H1 (cell line): Measurements from ENCODE around the gene SCN10A. TPM values are rescaled to one million over a fixed set of nuclear protein-coding genes. Genes with fewer than 3 reads are reported as not detected.

ENCODE experiments used
- CTCF ChIA-PET: fragments of 300-600 bp; sonication (Branson Sonifier 250); formaldehyde crosslinking; loops from one replicate; lab custom pipeline; 2021; ENCODE audit not compliant: partially characterized antibody; lab: Charles Lee
- POLR2A ChIA-PET: fragments of 300-600 bp; sonication (Branson Sonifier 250); formaldehyde crosslinking; loops from one replicate; lab custom pipeline; 2021; ENCODE audit warnings: inconsistent platforms; ENCODE audit not compliant: partially characterized antibody; lab: Charles Lee
- DNase-seq, 2 experiments: peaks; one replicate each; pipeline versions ENCODE4 v3.0.0 to v3.0.0-alpha.2; 2010 to 2022; ENCODE audit warnings: low spot score in 2 of 2, low read depth in 1 of 2, mixed read lengths in 1 of 2
- FAIRE-seq: peaks from 2 replicates; lab custom pipeline; 2011; peaks lifted over from hg19 to GRCh38; lab: Jason Lieb, UNC
- H2AFZ ChIP-seq: 2 replicates; pipeline ENCODE4 v1.8.1; 2012; ENCODE audit warnings: low read length, inconsistent platforms
- H2AK5ac ChIP-seq: 2 replicates; pipeline ENCODE4 v1.6.1; 2013; ENCODE audit warnings: low read depth, low read length
- H2BK120ac ChIP-seq: replicated peaks from 2 replicates; pipeline ENCODE3; 2013; ENCODE audit warnings: low read depth, low read length, inconsistent platforms
- H2BK12ac ChIP-seq: 2 replicates; pipeline ENCODE4 v1.6.1; 2013; ENCODE audit warnings: low read depth, low read length
- H2BK15ac ChIP-seq: 2 replicates; pipeline ENCODE4 v1.6.1; 2013; ENCODE audit warnings: low read length
- H2BK20ac ChIP-seq: 2 replicates; pipeline ENCODE4 v1.6.1; 2013; ENCODE audit warnings: low read length
- H2BK5ac ChIP-seq: 2 replicates; pipeline ENCODE4 v1.6.1; 2013; ENCODE audit warnings: low read depth, low read length
- H3K14ac ChIP-seq: 2 replicates; pipeline ENCODE4 v1.6.1; 2013; ENCODE audit warnings: inconsistent platforms; ENCODE audit not compliant: insufficient read length
- H3K18ac ChIP-seq: 2 replicates; pipeline ENCODE4 v1.6.1; 2013; ENCODE audit warnings: low read length; ENCODE audit errors: extremely low read depth
- H3K23ac ChIP-seq: 2 replicates; pipeline ENCODE4 v1.6.1; 2013; ENCODE audit warnings: inconsistent platforms; ENCODE audit not compliant: insufficient read length
- H3K23me2 ChIP-seq: 2 replicates; pipeline ENCODE4 v1.6.1; 2013; ENCODE audit warnings: low read depth, low read length
- H3K27ac ChIP-seq: 2 replicates; pipeline ENCODE4 v1.6.1; 2011; ENCODE audit warnings: low read depth, low read length, inconsistent platforms
- H3K27me3 ChIP-seq, 4 experiments: replicated peaks in 1 of 4; 1 replicate in 1 of 4; 2 replicates in 3 of 4; pipeline versions ENCODE4 v1.6.1 to v1.8.1; 2011 to 2013; ENCODE audit warnings: low read length in 3 of 4, mild to moderate bottlenecking in 3 of 4, inconsistent platforms in 2 of 4, mixed read lengths in 2 of 4, moderate library complexity in 1 of 4; ENCODE audit not compliant: control insufficient read depth in 3 of 4, insufficient read depth in 3 of 4; ENCODE audit errors: extremely low read depth in 1 of 4
- H3K36me3 ChIP-seq, 4 experiments: 2 replicates each; pipeline versions ENCODE4 v1.6.1 to v1.8.1; 2011 to 2013; ENCODE audit warnings: mild to moderate bottlenecking in 4 of 4, low read length in 3 of 4, moderate library complexity in 2 of 4, control low read depth in 1 of 4, inconsistent platforms in 1 of 4; ENCODE audit not compliant: insufficient read depth in 4 of 4, control insufficient read depth in 2 of 4
- H3K4ac ChIP-seq: replicated peaks from 2 replicates; pipeline ENCODE3; 2013; ENCODE audit warnings: low read length, low read depth, mixed read lengths, inconsistent platforms; ENCODE audit not compliant: insufficient read length
- H3K4me1 ChIP-seq, 4 experiments: replicated peaks in 1 of 4; 1 replicate in 1 of 4; 2 replicates in 3 of 4; pipeline versions ENCODE4 v1.6.1 to v1.8.1; 2011 to 2013; ENCODE audit warnings: low read length in 3 of 4, inconsistent platforms in 2 of 4, mixed read lengths in 1 of 4; ENCODE audit not compliant: insufficient read depth in 4 of 4, control insufficient read depth in 3 of 4
- H3K4me2 ChIP-seq, 2 experiments: 2 replicates each; pipeline versions ENCODE4 v1.6.1 to v1.8.1; 2011 to 2013; ENCODE audit warnings: low read depth in 2 of 2, low read length in 2 of 2, control low read depth in 1 of 2, inconsistent platforms in 1 of 2, mild to moderate bottlenecking in 1 of 2; ENCODE audit not compliant: insufficient read depth in 1 of 2
- H3K4me3 ChIP-seq, 4 experiments: fragments of 200-600, 300-600 bp in 1 of 4; sonication (generic), shearing (Covaris generic), sonication (Bioruptor Twin) in 1 of 4; 2 replicates each; pipeline versions ENCODE4 v1.5.1 to v1.8.1; 2011 to 2016; ENCODE audit warnings: low read length in 4 of 4, low read depth in 3 of 4, control low read depth in 2 of 4, inconsistent platforms in 2 of 4, mild to moderate bottlenecking in 2 of 4, mixed read lengths in 1 of 4, moderate library complexity in 1 of 4; ENCODE audit not compliant: insufficient read depth in 2 of 4; ENCODE audit errors: extremely low read depth in 1 of 4
- H3K56ac ChIP-seq: replicated peaks from 2 replicates; pipeline ENCODE3; 2013; ENCODE audit warnings: low read depth, mild to moderate bottlenecking, mixed read lengths, low read length, inconsistent platforms; ENCODE audit not compliant: insufficient read length
- H3K79me1 ChIP-seq: 2 replicates; pipeline ENCODE4 v1.6.1; 2013; ENCODE audit warnings: low read depth, low read length, control low read depth
- H3K79me2 ChIP-seq, 2 experiments: 2 replicates each; pipeline versions ENCODE4 v1.6.1 to v1.8.1; 2012 to 2013; ENCODE audit warnings: low read length in 2 of 2, mild to moderate bottlenecking in 2 of 2, inconsistent platforms in 1 of 2; ENCODE audit not compliant: insufficient read depth in 2 of 2, control insufficient read depth in 1 of 2
- H3K9ac ChIP-seq, 4 experiments: replicated peaks in 1 of 4; 1 replicate in 1 of 4; 2 replicates in 3 of 4; pipeline versions ENCODE4 v1.6.1 to v1.8.1; 2011 to 2013; ENCODE audit warnings: low read depth in 3 of 4, low read length in 3 of 4, control low read depth in 2 of 4, mild to moderate bottlenecking in 2 of 4, moderate library complexity in 2 of 4, inconsistent platforms in 1 of 4; ENCODE audit errors: extremely low read depth in 1 of 4
- H3K9me3 ChIP-seq, 2 experiments: 2 replicates each; pipeline versions ENCODE4 v1.6.1 to v1.8.1; 2012 to 2013; ENCODE audit warnings: mild to moderate bottlenecking in 2 of 2, moderate library complexity in 2 of 2, control low read depth in 1 of 2, inconsistent platforms in 1 of 2, low read depth in 1 of 2, low read length in 1 of 2, mixed read lengths in 1 of 2; ENCODE audit not compliant: insufficient read depth in 2 of 2
- H4K20me1 ChIP-seq, 2 experiments: replicated peaks in 1 of 2; 2 replicates each; pipeline versions ENCODE3 to v1.8.1; 2011 to 2013; ENCODE audit warnings: inconsistent platforms in 2 of 2, low read length in 2 of 2, mild to moderate bottlenecking in 1 of 2; ENCODE audit not compliant: insufficient read depth in 2 of 2, control insufficient read depth in 1 of 2
- H4K5ac ChIP-seq: 2 replicates; pipeline ENCODE4 v1.6.1; 2013; ENCODE audit warnings: low read length, low read depth, mixed read lengths, inconsistent platforms; ENCODE audit not compliant: insufficient read length
- H4K8ac ChIP-seq: 2 replicates; pipeline ENCODE4 v1.8.0; 2013; ENCODE audit warnings: mild to moderate bottlenecking, moderate library complexity, low read length, inconsistent platforms; ENCODE audit not compliant: insufficient read depth; ENCODE audit errors: extremely low read depth
- H4K91ac ChIP-seq: replicated peaks from 2 replicates; pipeline ENCODE3; 2013; ENCODE audit warnings: low read length, mixed read lengths, inconsistent platforms; ENCODE audit not compliant: insufficient read length
- ATF2 ChIP-seq: IDR thresholded peaks from 2 replicates; pipeline ENCODE4 v1.6.1; 2012; ENCODE audit warnings: low read length, inconsistent platforms
- CTCF ChIP-seq, 3 experiments: IDR thresholded peaks; 1 replicate in 2 of 3; 2 replicates in 1 of 3; pipeline versions ENCODE4 v1.5.1 to v1.6.1; 2011; ENCODE audit warnings: low read length in 3 of 3, mild to moderate bottlenecking in 3 of 3, inconsistent platforms in 2 of 3, low read depth in 1 of 3, moderate library complexity in 1 of 3; ENCODE audit not compliant: insufficient read depth in 1 of 3; ENCODE audit errors: control extremely low read depth in 1 of 3
- GTF2F1 ChIP-seq: IDR thresholded peaks from 2 replicates; pipeline ENCODE4 v1.6.1; 2012; ENCODE audit warnings: low read depth, low read length, improper control_type of control experiment, borderline replicate concordance
- JUND ChIP-seq: IDR thresholded peaks from 2 replicates; pipeline ENCODE4 v1.6.1; 2011; ENCODE audit warnings: mild to moderate bottlenecking, improper control_type of control experiment, low read length
- RAD21 ChIP-seq, 2 experiments: IDR thresholded peaks in 1 of 2; conservative IDR thresholded peaks in 1 of 2; 2 replicates each; pipeline ENCODE4 v1.6.1; 2011; ENCODE audit warnings: low read depth in 2 of 2, low read length in 2 of 2, improper control_type of control experiment in 1 of 2, inconsistent platforms in 1 of 2, mild to moderate bottlenecking in 1 of 2, moderate library complexity in 1 of 2
- SP1 ChIP-seq: IDR thresholded peaks from 2 replicates; pipeline ENCODE4 v1.6.1; 2011; ENCODE audit warnings: low read depth, low read length
- ZNF274 ChIP-seq: IDR thresholded peaks from 2 replicates; pipeline ENCODE4 v1.7.0; 2012; ENCODE audit warnings: low read length, borderline replicate concordance; ENCODE audit errors: extremely low read depth
- WGBS, 2 experiments: shearing (Covaris generic) in 1 of 2; methylation state at CpG; one replicate each; pipeline versions ENCODE4 v1.1.6 to v1.1.7; 2013 to 2015; ENCODE audit warnings: low lambda C conversion rate in 2 of 2, mixed read lengths in 2 of 2, inconsistent platforms in 1 of 2, low coverage in 1 of 2, missing lambda C conversion rate in 1 of 2; ENCODE audit not compliant: insufficient replicate concordance in 2 of 2, insufficient coverage in 1 of 2, insufficient read length in 1 of 2; ENCODE audit errors: extremely low coverage in 1 of 2, missing lambda C conversion rate in 1 of 2; 5-methylcytosine and 5-hydroxymethylcytosine counted together
- polyA plus RNA-seq, 7 experiments: library from polyadenylated mRNA; depleted of rRNA in 3 of 7; stranded (reverse) in 5 of 7; unstranded in 2 of 7; fragments of >200 nt in 5 of 7; fragments of 200-250 nt in 2 of 7; gene quantifications; 1 replicate in 5 of 7; 2 replicates in 1 of 7; 4 replicates in 1 of 7; pipeline versions ENCODE4 v1.2.1 to v1.2.3, GENCODE V29; 2011 to 2013; ENCODE audit warnings: missing spikeins in 2 of 7, mixed read lengths in 2 of 7
- total RNA-seq: library from RNA; stranded (reverse); fragmentation: NEBNext Ultra II Directional; extraction: Animal tissue kit (Norgen Biotek cat#: 25700); gene quantifications from 2 replicates; pipeline ENCODE4 v1.2.1, GENCODE V29; 2021

The SCN10A gene
- total and polyA plus RNA-seq, 2 of the 8 experiments (the other 6 are each of a cell fraction or from before 2014, with no cell fraction given), result not detected

- POLR2A ChIA-PET, result no interaction called here
- Histone ChIP-seq H3K18ac (no peak overlapping the region), H3K4me3 (no peak overlapping the region), H2BK12ac (no peak overlapping the region), H2AFZ (no peak overlapping the region), H3K4me1 (no peaks in the 10 kb centered on the region; a peak in 2 of 7 replicates), H3K79me1 (no peaks in the 10 kb centered on the region), H4K8ac (no peak overlapping the region), H2AK5ac (no peak overlapping the region), H4K91ac (no peak overlapping the region), H4K5ac (no peak overlapping the region), H3K4ac (no peak overlapping the region), H3K23ac (no peak overlapping the region), H3K9ac (no peak overlapping the region), H3K9me3 (no peaks in the 10 kb centered on the region), H2BK5ac (no peak overlapping the region), H2BK15ac (no peak overlapping the region), H3K4me2 (no peak overlapping the region), H2BK20ac (no peak overlapping the region), H3K27ac (no peak overlapping the region), H3K56ac (no peak overlapping the region), H4K20me1 (no peaks in the 10 kb centered on the region), H3K14ac (no peak overlapping the region), H3K36me3 (no peaks in the 10 kb centered on the region), H2BK120ac (no peak overlapping the region), H3K23me2 (no peaks in the 10 kb centered on the region), H3K27me3 (no peaks in the 10 kb centered on the region), H3K79me2 (no peaks in the 10 kb centered on the region)
- WGBS, 2 experiments, result 25% methylated on average over 1 of the region's 1 CpG; no CpG with 5 or more reads in 1 of the 2 experiments
- CTCF ChIA-PET, result interaction anchor here (0.6 to 1.1 kb wide), 8 partner anchors 13 to 508 kb away, joined by 3 to 4 read pairs (median 3); no protein-coding TSS in a partner anchor
- DNase-seq (no peak), FAIRE-seq (peak; percentile 48)
- TF ChIP-seq GTF2F1, result no peak
- no peak for TF ChIP-seq ZNF274
- TF ChIP-seq CTCF (IDR thresholded peaks at IDR 0.05; ENCODE audit: control extremely low read depth in 1 of 3, insufficient read depth in 1 of 3, low read depth in 1 of 3, low read length in 3 of 3), result peak; percentile 52 to 67 (median 64)
- TF ChIP-seq ATF2, result no peak
- no peak for TF ChIP-seq SP1
- TF ChIP-seq JUND, result no peak
- TF ChIP-seq RAD21 (IDR thresholded peaks at IDR 0.05 in 1 of 2, conservative IDR thresholded peaks at IDR 0.05 in 1 of 2; ENCODE audit: low read depth in 2 of 2, low read length in 2 of 2), result peak; percentile 29 to 45; a peak in 3 of 4 replicates
These were observed 108.3 kb downstream of the SCN10A start for GRCh38 chr3:38707730-38708129.
